H1 (cell line): Measurements from ENCODE around the gene LRPPRC. TPM values are rescaled to one million over a fixed set of nuclear protein-coding genes. Genes with fewer than 3 reads are reported as not detected.

Experiments used
- CTCF ChIA-PET: fragments of 300-600 bp; sonication (Branson Sonifier 250); formaldehyde crosslinking; loops from one replicate; lab custom pipeline; 2021; ENCODE audit not compliant: partially characterized antibody; lab: Charles Lee
- POLR2A ChIA-PET: fragments of 300-600 bp; sonication (Branson Sonifier 250); formaldehyde crosslinking; loops from one replicate; lab custom pipeline; 2021; ENCODE audit warnings: inconsistent platforms; ENCODE audit not compliant: partially characterized antibody; lab: Charles Lee
- DNase-seq, 2 experiments: peaks; one replicate each; pipeline versions ENCODE4 v3.0.0 to v3.0.0-alpha.2; 2010 to 2022; ENCODE audit warnings: low spot score in 2 of 2, low read depth in 1 of 2, mixed read lengths in 1 of 2
- FAIRE-seq: peaks from 2 replicates; lab custom pipeline; 2011; peaks lifted over from hg19 to GRCh38; lab: Jason Lieb, UNC
- H2AFZ ChIP-seq: 2 replicates; pipeline ENCODE4 v1.8.1; 2012; ENCODE audit warnings: low read length, inconsistent platforms
- H2AK5ac ChIP-seq: 2 replicates; pipeline ENCODE4 v1.6.1; 2013; ENCODE audit warnings: low read depth, low read length
- H2BK120ac ChIP-seq: replicated peaks from 2 replicates; pipeline ENCODE3; 2013; ENCODE audit warnings: low read depth, low read length, inconsistent platforms
- H2BK12ac ChIP-seq: 2 replicates; pipeline ENCODE4 v1.6.1; 2013; ENCODE audit warnings: low read depth, low read length
- H2BK15ac ChIP-seq: 2 replicates; pipeline ENCODE4 v1.6.1; 2013; ENCODE audit warnings: low read length
- H2BK20ac ChIP-seq: 2 replicates; pipeline ENCODE4 v1.6.1; 2013; ENCODE audit warnings: low read length
- H2BK5ac ChIP-seq: 2 replicates; pipeline ENCODE4 v1.6.1; 2013; ENCODE audit warnings: low read depth, low read length
- H3K14ac ChIP-seq: 2 replicates; pipeline ENCODE4 v1.6.1; 2013; ENCODE audit warnings: inconsistent platforms; ENCODE audit not compliant: insufficient read length
- H3K18ac ChIP-seq: 2 replicates; pipeline ENCODE4 v1.6.1; 2013; ENCODE audit warnings: low read length; ENCODE audit errors: extremely low read depth
- H3K23ac ChIP-seq: 2 replicates; pipeline ENCODE4 v1.6.1; 2013; ENCODE audit warnings: inconsistent platforms; ENCODE audit not compliant: insufficient read length
- H3K23me2 ChIP-seq: 2 replicates; pipeline ENCODE4 v1.6.1; 2013; ENCODE audit warnings: low read depth, low read length
- H3K27ac ChIP-seq: 2 replicates; pipeline ENCODE4 v1.6.1; 2011; ENCODE audit warnings: low read depth, low read length, inconsistent platforms
- H3K27me3 ChIP-seq, 4 experiments: replicated peaks in 1 of 4; 1 replicate in 1 of 4; 2 replicates in 3 of 4; pipeline versions ENCODE4 v1.6.1 to v1.8.1; 2011 to 2013; ENCODE audit warnings: low read length in 3 of 4, mild to moderate bottlenecking in 3 of 4, inconsistent platforms in 2 of 4, mixed read lengths in 2 of 4, moderate library complexity in 1 of 4; ENCODE audit not compliant: control insufficient read depth in 3 of 4, insufficient read depth in 3 of 4; ENCODE audit errors: extremely low read depth in 1 of 4
- H3K36me3 ChIP-seq, 4 experiments: 2 replicates each; pipeline versions ENCODE4 v1.6.1 to v1.8.1; 2011 to 2013; ENCODE audit warnings: mild to moderate bottlenecking in 4 of 4, low read length in 3 of 4, moderate library complexity in 2 of 4, control low read depth in 1 of 4, inconsistent platforms in 1 of 4; ENCODE audit not compliant: insufficient read depth in 4 of 4, control insufficient read depth in 2 of 4
- H3K4ac ChIP-seq: replicated peaks from 2 replicates; pipeline ENCODE3; 2013; ENCODE audit warnings: low read length, low read depth, mixed read lengths, inconsistent platforms; ENCODE audit not compliant: insufficient read length
- H3K4me1 ChIP-seq, 4 experiments: replicated peaks in 1 of 4; 1 replicate in 1 of 4; 2 replicates in 3 of 4; pipeline versions ENCODE4 v1.6.1 to v1.8.1; 2011 to 2013; ENCODE audit warnings: low read length in 3 of 4, inconsistent platforms in 2 of 4, mixed read lengths in 1 of 4; ENCODE audit not compliant: insufficient read depth in 4 of 4, control insufficient read depth in 3 of 4
- H3K4me2 ChIP-seq, 2 experiments: 2 replicates each; pipeline versions ENCODE4 v1.6.1 to v1.8.1; 2011 to 2013; ENCODE audit warnings: low read depth in 2 of 2, low read length in 2 of 2, control low read depth in 1 of 2, inconsistent platforms in 1 of 2, mild to moderate bottlenecking in 1 of 2; ENCODE audit not compliant: insufficient read depth in 1 of 2
- H3K4me3 ChIP-seq, 4 experiments: fragments of 200-600, 300-600 bp in 1 of 4; sonication (generic), shearing (Covaris generic), sonication (Bioruptor Twin) in 1 of 4; 2 replicates each; pipeline versions ENCODE4 v1.5.1 to v1.8.1; 2011 to 2016; ENCODE audit warnings: low read length in 4 of 4, low read depth in 3 of 4, control low read depth in 2 of 4, inconsistent platforms in 2 of 4, mild to moderate bottlenecking in 2 of 4, mixed read lengths in 1 of 4, moderate library complexity in 1 of 4; ENCODE audit not compliant: insufficient read depth in 2 of 4; ENCODE audit errors: extremely low read depth in 1 of 4
- H3K56ac ChIP-seq: replicated peaks from 2 replicates; pipeline ENCODE3; 2013; ENCODE audit warnings: low read depth, mild to moderate bottlenecking, mixed read lengths, low read length, inconsistent platforms; ENCODE audit not compliant: insufficient read length
- H3K79me1 ChIP-seq: 2 replicates; pipeline ENCODE4 v1.6.1; 2013; ENCODE audit warnings: low read depth, low read length, control low read depth
- H3K79me2 ChIP-seq, 2 experiments: 2 replicates each; pipeline versions ENCODE4 v1.6.1 to v1.8.1; 2012 to 2013; ENCODE audit warnings: low read length in 2 of 2, mild to moderate bottlenecking in 2 of 2, inconsistent platforms in 1 of 2; ENCODE audit not compliant: insufficient read depth in 2 of 2, control insufficient read depth in 1 of 2
- H3K9ac ChIP-seq, 4 experiments: replicated peaks in 1 of 4; 1 replicate in 1 of 4; 2 replicates in 3 of 4; pipeline versions ENCODE4 v1.6.1 to v1.8.1; 2011 to 2013; ENCODE audit warnings: low read depth in 3 of 4, low read length in 3 of 4, control low read depth in 2 of 4, mild to moderate bottlenecking in 2 of 4, moderate library complexity in 2 of 4, inconsistent platforms in 1 of 4; ENCODE audit errors: extremely low read depth in 1 of 4
- H3K9me3 ChIP-seq, 2 experiments: 2 replicates each; pipeline versions ENCODE4 v1.6.1 to v1.8.1; 2012 to 2013; ENCODE audit warnings: mild to moderate bottlenecking in 2 of 2, moderate library complexity in 2 of 2, control low read depth in 1 of 2, inconsistent platforms in 1 of 2, low read depth in 1 of 2, low read length in 1 of 2, mixed read lengths in 1 of 2; ENCODE audit not compliant: insufficient read depth in 2 of 2
- H4K20me1 ChIP-seq, 2 experiments: replicated peaks in 1 of 2; 2 replicates each; pipeline versions ENCODE3 to v1.8.1; 2011 to 2013; ENCODE audit warnings: inconsistent platforms in 2 of 2, low read length in 2 of 2, mild to moderate bottlenecking in 1 of 2; ENCODE audit not compliant: insufficient read depth in 2 of 2, control insufficient read depth in 1 of 2
- H4K5ac ChIP-seq: 2 replicates; pipeline ENCODE4 v1.6.1; 2013; ENCODE audit warnings: low read length, low read depth, mixed read lengths, inconsistent platforms; ENCODE audit not compliant: insufficient read length
- H4K8ac ChIP-seq: 2 replicates; pipeline ENCODE4 v1.8.0; 2013; ENCODE audit warnings: mild to moderate bottlenecking, moderate library complexity, low read length, inconsistent platforms; ENCODE audit not compliant: insufficient read depth; ENCODE audit errors: extremely low read depth
- H4K91ac ChIP-seq: replicated peaks from 2 replicates; pipeline ENCODE3; 2013; ENCODE audit warnings: low read length, mixed read lengths, inconsistent platforms; ENCODE audit not compliant: insufficient read length
- CBX8 ChIP-seq: fragments of 300-800, 300-1000 bp; sonication (generic); IDR thresholded peaks from 2 replicates; pipeline ENCODE4 v1.7.1; 2016; ENCODE audit warnings: low read depth, low read length, borderline replicate concordance
- TAF1 ChIP-seq: IDR thresholded peaks from 2 replicates; pipeline ENCODE4 v1.6.1; 2011; ENCODE audit warnings: mild to moderate bottlenecking, low read depth, low read length
- TBP ChIP-seq: IDR thresholded peaks from 2 replicates; pipeline ENCODE4 v1.6.1; 2011; ENCODE audit warnings: low read depth, low read length, improper control_type of control experiment
- WGBS, 2 experiments: shearing (Covaris generic) in 1 of 2; methylation state at CpG; one replicate each; pipeline versions ENCODE4 v1.1.6 to v1.1.7; 2013 to 2015; ENCODE audit warnings: low lambda C conversion rate in 2 of 2, mixed read lengths in 2 of 2, inconsistent platforms in 1 of 2, low coverage in 1 of 2, missing lambda C conversion rate in 1 of 2; ENCODE audit not compliant: insufficient replicate concordance in 2 of 2, insufficient coverage in 1 of 2, insufficient read length in 1 of 2; ENCODE audit errors: extremely low coverage in 1 of 2, missing lambda C conversion rate in 1 of 2; 5-methylcytosine and 5-hydroxymethylcytosine counted together
- polyA plus RNA-seq, 7 experiments: library from polyadenylated mRNA; depleted of rRNA in 3 of 7; stranded (reverse) in 5 of 7; unstranded in 2 of 7; fragments of >200 nt in 5 of 7; fragments of 200-250 nt in 2 of 7; gene quantifications; 1 replicate in 5 of 7; 2 replicates in 1 of 7; 4 replicates in 1 of 7; pipeline versions ENCODE4 v1.2.1 to v1.2.3, GENCODE V29; 2011 to 2013; ENCODE audit warnings: missing spikeins in 2 of 7, mixed read lengths in 2 of 7
- total RNA-seq: library from RNA; stranded (reverse); fragmentation: NEBNext Ultra II Directional; extraction: Animal tissue kit (Norgen Biotek cat#: 25700); gene quantifications from 2 replicates; pipeline ENCODE4 v1.2.1, GENCODE V29; 2021

The LRPPRC gene
- total and polyA plus RNA-seq, 2 of the 8 experiments (the other 6 are each of a cell fraction or from before 2014, with no cell fraction given): 43.4 to 167 TPM

DNA sequence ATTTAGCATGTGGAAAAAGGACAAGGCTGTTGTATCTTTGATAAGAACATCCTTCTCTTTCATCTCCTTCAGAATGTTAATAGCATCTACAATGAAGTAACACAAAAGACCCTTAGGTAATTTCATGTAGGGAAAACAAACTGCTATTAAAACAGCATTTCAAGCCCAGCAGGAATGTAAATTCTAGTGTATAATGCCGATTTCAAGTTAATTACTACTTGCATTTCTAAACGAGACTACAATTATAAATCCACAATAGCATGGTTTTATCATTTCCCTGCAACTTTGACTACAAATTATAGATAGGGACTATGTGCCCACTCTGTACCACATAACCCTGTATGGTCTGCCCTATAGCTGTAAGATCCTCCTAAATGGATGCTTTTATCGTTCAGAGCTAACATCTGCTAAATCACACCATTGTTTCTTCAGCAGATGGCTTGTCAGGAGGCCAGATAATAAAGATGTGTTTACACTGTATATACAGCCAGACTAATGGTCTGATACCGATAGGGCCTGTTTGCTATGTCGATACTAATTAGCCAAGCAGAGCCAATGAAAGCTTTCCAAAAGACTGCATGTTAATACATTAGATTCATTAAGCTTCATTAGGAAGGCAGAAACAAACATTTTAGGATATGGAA is 51.9 kb downstream of the LRPPRC start:
- Histone ChIP-seq H3K27me3 (no peaks in the 10 kb centered on the region), H3K27ac (no peak overlapping the region), H3K36me3 (peaks cover 11 to 96% (median 46%) of the 10 kb centered on the region in 4 experiments), H4K8ac (no peak overlapping the region; the same call in 1 of the 2 replicates), H2BK5ac (no peak overlapping the region), H2BK12ac (no peak overlapping the region), H3K23me2 (no peaks in the 10 kb centered on the region), H3K79me1 (no peaks in the 10 kb centered on the region), H2BK120ac (no peak overlapping the region), H3K9ac (no peak overlapping the region), H3K79me2 (peaks cover 0 to 20% of the 10 kb centered on the region in 2 experiments; a peak in 2 of 4 replicates), H2BK20ac (no peak overlapping the region), H3K56ac (no peak overlapping the region), H3K18ac (no peak overlapping the region), H2BK15ac (no peak overlapping the region), H2AK5ac (no peak overlapping the region), H3K9me3 (no peaks in the 10 kb centered on the region), H4K20me1 (peaks cover 4% of the 10 kb centered on the region in 2 experiments), H4K5ac (no peak overlapping the region), H3K4me3 (peak overlapping the region in 1 of 4 experiments; percentile 36; a peak in 1 of 8 replicates), H2AFZ (no peak overlapping the region), H3K14ac (no peak overlapping the region), H3K4me1 (peaks cover 4 to 14% (median 11%) of the 10 kb centered on the region in 4 experiments; a peak in 6 of 7 replicates), H3K4ac (no peak overlapping the region), H3K4me2 (peak overlapping the region in 1 of 2 experiments; percentile 37; a peak in 3 of 4 replicates), H4K91ac (no peak overlapping the region), H3K23ac (no peak overlapping the region)
- FAIRE-seq: peak; percentile 52
- 80% methylated on average over 5 of the region's 5 CpGs; no CpG with 5 or more reads in 1 of the 2 experiments for WGBS, 2 experiments
- no peak for DNase-seq
- TF ChIP-seq TBP (no peak), CBX8 (no peak), TAF1 (no peak)
- ChIA-PET CTCF (interaction anchor here (0.5 to 1.0 kb wide), 2 partner anchors 66 to 569 kb away, joined by 3 to 5 read pairs; no protein-coding TSS in a partner anchor), POLR2A (interaction anchor here (1.5 to 1.6 kb wide), 2 partner anchors 12 to 51 kb away, joined by 4 to 5 read pairs; no protein-coding TSS in a partner anchor)
